ENCODE data around the gene RPP30.

RPP30 gene

GRCh38 chr10:90911133-90912051 is 39.6 kb downstream of the RPP30 start:
- Histone ChIP-seq H3K4me3 (ENCODE audit: low read depth in 1 of 2, low read length in 2 of 2) (no peak overlapping the region), H3K27me3 (ENCODE audit: low read depth, low read length) (no peaks in the 10 kb centered on the region), H3K27ac (ENCODE audit: low read length) (no peak overlapping the region), H3K4me1 (ENCODE audit: control insufficient read depth in 1 of 2, insufficient read depth in 2 of 2, low read length in 2 of 2) (no peaks in the 10 kb centered on the region), H3K9me3 (ENCODE audit: control insufficient read depth in 1 of 2, low read length in 2 of 2) (no peaks in the 10 kb centered on the region), H3K36me3 (ENCODE audit: control insufficient read depth in 1 of 2, insufficient read depth in 2 of 2, low read length in 2 of 2) (peaks cover 0 to 3% of the 10 kb centered on the region in 2 donors)

GRCh38 chr10:90912174-90912573 is 40.4 kb downstream of the RPP30 start:
- H3K27me3 ChIP-seq (ENCODE audit: low read depth, low read length): no peaks in the 10 kb centered on the region
- H3K4me3 ChIP-seq (ENCODE audit: low read depth in 1 of 2, low read length in 2 of 2): no peak overlapping the region
- H3K36me3 ChIP-seq (ENCODE audit: control insufficient read depth in 1 of 2, insufficient read depth in 2 of 2, low read length in 2 of 2): peaks cover 0 to 1% of the 10 kb centered on the region in 2 donors
- H3K4me1 ChIP-seq (ENCODE audit: control insufficient read depth in 1 of 2, insufficient read depth in 2 of 2, low read length in 2 of 2): no peaks in the 10 kb centered on the region
- H3K9me3 ChIP-seq (ENCODE audit: control insufficient read depth in 1 of 2, low read length in 2 of 2): no peaks in the 10 kb centered on the region
- H3K27ac ChIP-seq (ENCODE audit: low read length): no peak overlapping the region

- Histone ChIP-seq H3K27me3 (ENCODE audit: low read depth, low read length) (no peaks in the 10 kb centered on the region), H3K4me1 (ENCODE audit: control insufficient read depth in 1 of 2, insufficient read depth in 2 of 2, low read length in 2 of 2) (no peaks in the 10 kb centered on the region), H3K9me3 (ENCODE audit: control insufficient read depth in 1 of 2, low read length in 2 of 2) (no peaks in the 10 kb centered on the region), H3K36me3 (ENCODE audit: control insufficient read depth in 1 of 2, insufficient read depth in 2 of 2, low read length in 2 of 2) (no peaks in the 10 kb centered on the region), H3K4me3 (ENCODE audit: low read depth in 1 of 2, low read length in 2 of 2) (no peak overlapping the region), H3K27ac (ENCODE audit: low read length) (no peak overlapping the region)
Measured at GRCh38 chr10:90912854-90913479, 41.2 kb downstream of the RPP30 start.

GRCh38 chr10:90913774-90914420 is 42.1 kb downstream of the RPP30 start:
- no peak overlapping the region for H3K4me3 ChIP-seq (ENCODE audit: low read depth in 1 of 2, low read length in 2 of 2)
- no peaks in the 10 kb centered on the region for H3K27me3 ChIP-seq (ENCODE audit: low read depth, low read length)
- no peaks in the 10 kb centered on the region for H3K9me3 ChIP-seq (ENCODE audit: control insufficient read depth in 1 of 2, low read length in 2 of 2)
- H3K27ac ChIP-seq (ENCODE audit: low read length): no peak overlapping the region
- H3K4me1 ChIP-seq (ENCODE audit: control insufficient read depth in 1 of 2, insufficient read depth in 2 of 2, low read length in 2 of 2): no peaks in the 10 kb centered on the region
- no peaks in the 10 kb centered on the region for H3K36me3 ChIP-seq (ENCODE audit: control insufficient read depth in 1 of 2, insufficient read depth in 2 of 2, low read length in 2 of 2)

GRCh38 chr10:90914992-90915765 is 43.4 kb downstream of the RPP30 start:
- H3K4me1 ChIP-seq (ENCODE audit: control insufficient read depth in 1 of 2, insufficient read depth in 2 of 2, low read length in 2 of 2): no peaks in the 10 kb centered on the region
- no peaks in the 10 kb centered on the region for H3K36me3 ChIP-seq (ENCODE audit: control insufficient read depth in 1 of 2, insufficient read depth in 2 of 2, low read length in 2 of 2)
- no peak overlapping the region for H3K4me3 ChIP-seq (ENCODE audit: low read depth in 1 of 2, low read length in 2 of 2)
- H3K9me3 ChIP-seq (ENCODE audit: control insufficient read depth in 1 of 2, low read length in 2 of 2): no peaks in the 10 kb centered on the region
- no peaks in the 10 kb centered on the region for H3K27me3 ChIP-seq (ENCODE audit: low read depth, low read length)
- H3K27ac ChIP-seq (ENCODE audit: low read length): no peak overlapping the region

DNA sequence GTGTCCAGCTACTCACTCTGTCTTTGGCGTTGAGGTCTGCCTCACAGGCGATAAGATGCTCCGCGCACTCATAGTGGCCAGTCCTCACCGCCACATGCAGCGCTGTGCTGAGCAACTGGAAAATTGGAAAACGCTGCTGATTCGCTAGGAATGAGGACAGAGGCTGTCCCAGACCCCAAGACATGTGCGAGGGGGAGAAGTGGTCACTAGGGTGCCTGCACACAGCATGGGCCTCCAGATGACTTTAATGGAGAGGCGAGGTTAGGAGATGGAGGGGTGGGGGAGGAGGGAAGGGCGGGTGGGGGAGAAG is 43.9 kb downstream of the RPP30 start:
- no peaks in the 10 kb centered on the region for H3K36me3 ChIP-seq (ENCODE audit: control insufficient read depth in 1 of 2, insufficient read depth in 2 of 2, low read length in 2 of 2)
- H3K4me1 ChIP-seq (ENCODE audit: control insufficient read depth in 1 of 2, insufficient read depth in 2 of 2, low read length in 2 of 2): no peaks in the 10 kb centered on the region
- H3K27me3 ChIP-seq (ENCODE audit: low read depth, low read length): no peaks in the 10 kb centered on the region
- H3K27ac ChIP-seq (ENCODE audit: low read length): no peak overlapping the region
- H3K9me3 ChIP-seq (ENCODE audit: control insufficient read depth in 1 of 2, low read length in 2 of 2): no peaks in the 10 kb centered on the region
- no peak overlapping the region for H3K4me3 ChIP-seq (ENCODE audit: low read depth in 1 of 2, low read length in 2 of 2)

DNA sequence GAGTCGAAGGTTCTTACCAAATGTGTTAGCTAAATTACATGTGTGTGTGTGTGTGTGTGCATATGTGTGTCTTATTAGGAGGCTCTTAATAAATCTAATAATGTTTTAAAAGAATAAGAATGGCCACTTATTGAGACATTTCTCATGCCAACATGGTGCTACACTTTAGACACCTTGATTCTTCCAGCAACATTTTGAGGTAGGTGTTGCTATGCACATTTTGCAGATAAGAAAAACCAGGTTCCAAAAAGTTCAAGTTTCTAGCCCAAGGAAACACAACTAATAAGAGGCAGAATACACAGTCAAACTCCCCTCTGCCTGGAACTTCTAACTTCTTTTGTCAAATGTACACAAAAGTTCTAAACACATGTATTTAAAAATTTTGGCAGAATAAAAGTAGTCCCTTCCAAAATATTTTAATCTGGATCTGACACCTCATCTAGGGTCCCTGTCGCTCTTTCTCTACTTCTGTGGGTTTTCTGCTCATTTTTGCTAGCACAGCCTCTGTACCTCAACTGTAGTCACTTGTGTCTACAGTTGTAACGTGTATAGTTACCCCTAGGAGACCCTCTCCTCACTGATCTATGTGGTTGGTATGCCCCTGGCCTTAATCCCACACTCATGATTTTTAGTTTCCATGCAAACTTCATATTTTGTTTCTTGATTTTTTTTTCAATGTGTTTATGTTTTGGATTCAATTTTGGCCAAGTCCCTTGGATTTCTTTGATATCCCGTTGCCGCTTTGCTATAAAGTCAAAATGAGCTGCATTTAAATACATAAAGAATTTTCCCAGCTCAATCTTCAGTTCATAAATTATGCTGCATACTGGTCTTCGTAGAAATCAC is 44.8 kb downstream of the RPP30 start:
- no peaks in the 10 kb centered on the region for H3K36me3 ChIP-seq (ENCODE audit: control insufficient read depth in 1 of 2, insufficient read depth in 2 of 2, low read length in 2 of 2)
- no peaks in the 10 kb centered on the region for H3K9me3 ChIP-seq (ENCODE audit: control insufficient read depth in 1 of 2, low read length in 2 of 2)
- no peak overlapping the region for H3K27ac ChIP-seq (ENCODE audit: low read length)
- no peak overlapping the region for H3K4me3 ChIP-seq (ENCODE audit: low read depth in 1 of 2, low read length in 2 of 2)
- no peaks in the 10 kb centered on the region for H3K4me1 ChIP-seq (ENCODE audit: control insufficient read depth in 1 of 2, insufficient read depth in 2 of 2, low read length in 2 of 2)
- H3K27me3 ChIP-seq (ENCODE audit: low read depth, low read length): no peaks in the 10 kb centered on the region

- H3K4me1 ChIP-seq (ENCODE audit: control insufficient read depth in 1 of 2, insufficient read depth in 2 of 2, low read length in 2 of 2): no peaks in the 10 kb centered on the region
- H3K27me3 ChIP-seq (ENCODE audit: low read depth, low read length): no peaks in the 10 kb centered on the region
- no peaks in the 10 kb centered on the region for H3K36me3 ChIP-seq (ENCODE audit: control insufficient read depth in 1 of 2, insufficient read depth in 2 of 2, low read length in 2 of 2)
- H3K27ac ChIP-seq (ENCODE audit: low read length): no peak overlapping the region
- H3K9me3 ChIP-seq (ENCODE audit: control insufficient read depth in 1 of 2, low read length in 2 of 2): no peaks in the 10 kb centered on the region
- H3K4me3 ChIP-seq (ENCODE audit: low read depth in 1 of 2, low read length in 2 of 2): no peak overlapping the region
Measured at GRCh38 chr10:90917238-90917967, 45.6 kb downstream of the RPP30 start.

- Histone ChIP-seq H3K4me1 (ENCODE audit: control insufficient read depth in 1 of 2, insufficient read depth in 2 of 2, low read length in 2 of 2) (no peaks in the 10 kb centered on the region), H3K27ac (ENCODE audit: low read length) (no peak overlapping the region), H3K4me3 (ENCODE audit: low read depth in 1 of 2, low read length in 2 of 2) (no peak overlapping the region), H3K36me3 (ENCODE audit: control insufficient read depth in 1 of 2, insufficient read depth in 2 of 2, low read length in 2 of 2) (no peaks in the 10 kb centered on the region), H3K9me3 (ENCODE audit: control insufficient read depth in 1 of 2, low read length in 2 of 2) (no peaks in the 10 kb centered on the region), H3K27me3 (ENCODE audit: low read depth, low read length) (no peaks in the 10 kb centered on the region)
Measured at GRCh38 chr10:90917968-90918318, 46.2 kb downstream of the RPP30 start.
